Measurements from ENCODE around the gene RMND1. TPM values are rescaled to one million over a fixed set of nuclear protein-coding genes. Genes with fewer than 3 reads are reported as not detected.

Gene RMND1
- total RNA-seq, 1 donor from 2014 or later: 18.7 TPM

- TF ChIP-seq CTCF (IDR thresholded peaks at IDR 0.05; ENCODE audit: unreplicated experiment): no peak
- no peak overlapping the region for H3K27ac Mint-ChIP-seq (ENCODE audit: unreplicated experiment)
- peaks cover 4% of the 10 kb centered on the region for H3K27me3 Mint-ChIP-seq (ENCODE audit: unreplicated experiment)
- no peaks in the 10 kb centered on the region for H3K9me3 Mint-ChIP-seq (ENCODE audit: unreplicated experiment)
- DNase-seq (ENCODE audit: low spot score): no peak
- H3K4me1 Mint-ChIP-seq (ENCODE audit: unreplicated experiment): peaks cover 2% of the 10 kb centered on the region
- peaks cover 12% of the 10 kb centered on the region for H3K36me3 Mint-ChIP-seq (ENCODE audit: low read depth, unreplicated experiment)
- no peak overlapping the region for H3K4me3 Mint-ChIP-seq (ENCODE audit: unreplicated experiment)
These were observed 48.0 kb downstream of the RMND1 start for GRCh38 chr6:151403919-151404308.

DNA sequence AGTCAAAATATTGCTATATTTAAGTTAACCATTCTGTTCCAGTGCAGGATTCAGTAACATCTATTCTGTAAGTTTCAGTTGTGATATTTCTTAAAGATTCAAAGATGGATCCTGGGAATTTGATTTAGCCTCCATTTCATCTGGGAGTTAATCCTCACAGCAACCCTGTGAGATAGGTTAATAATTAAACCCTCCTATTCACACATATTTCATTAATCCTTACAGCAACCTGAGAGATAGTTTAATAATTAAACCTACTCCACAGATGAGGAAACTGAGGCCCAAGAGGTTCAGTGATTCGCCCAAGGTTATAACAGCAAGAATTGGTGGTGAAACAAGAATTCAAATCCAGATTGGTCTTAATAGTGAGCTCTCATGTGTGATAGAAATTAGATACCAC, 49.7 kb downstream of the RMND1 start:
- no peak overlapping the region for H3K4me3 Mint-ChIP-seq (ENCODE audit: unreplicated experiment)
- H3K27ac Mint-ChIP-seq (ENCODE audit: unreplicated experiment): no peak overlapping the region
- H3K9me3 Mint-ChIP-seq (ENCODE audit: unreplicated experiment): no peaks in the 10 kb centered on the region
- H3K4me1 Mint-ChIP-seq (ENCODE audit: unreplicated experiment): peaks cover 1% of the 10 kb centered on the region
- DNase-seq (ENCODE audit: low spot score): no peak
- H3K27me3 Mint-ChIP-seq (ENCODE audit: unreplicated experiment): peaks cover 2% of the 10 kb centered on the region
- H3K36me3 Mint-ChIP-seq (ENCODE audit: low read depth, unreplicated experiment): peaks cover 13% of the 10 kb centered on the region
- TF ChIP-seq CTCF (IDR thresholded peaks at IDR 0.05; ENCODE audit: unreplicated experiment): no peak

- DNase-seq (ENCODE audit: low spot score): no peak
- Mint-ChIP-seq H3K27ac (ENCODE audit: unreplicated experiment) (no peak overlapping the region), H3K9me3 (ENCODE audit: unreplicated experiment) (no peaks in the 10 kb centered on the region), H3K27me3 (ENCODE audit: unreplicated experiment) (peaks cover 5% of the 10 kb centered on the region), H3K36me3 (ENCODE audit: low read depth, unreplicated experiment) (peaks cover 13% of the 10 kb centered on the region), H3K4me3 (ENCODE audit: unreplicated experiment) (no peak overlapping the region), H3K4me1 (ENCODE audit: unreplicated experiment) (no peaks in the 10 kb centered on the region)
- no peak for TF ChIP-seq CTCF (IDR thresholded peaks at IDR 0.05; ENCODE audit: unreplicated experiment)
These were observed 51.5 kb downstream of the RMND1 start for GRCh38 chr6:151400473-151400872.

GRCh38 chr6:151399679-151400078, 52.2 kb downstream of the RMND1 start:
- H3K36me3 Mint-ChIP-seq (ENCODE audit: low read depth, unreplicated experiment): peaks cover 13% of the 10 kb centered on the region
- peaks cover 8% of the 10 kb centered on the region for H3K27me3 Mint-ChIP-seq (ENCODE audit: unreplicated experiment)
- no peak overlapping the region for H3K4me3 Mint-ChIP-seq (ENCODE audit: unreplicated experiment)
- H3K27ac Mint-ChIP-seq (ENCODE audit: unreplicated experiment): peak overlapping the region; percentile 77
- H3K4me1 Mint-ChIP-seq (ENCODE audit: unreplicated experiment): peaks cover 3% of the 10 kb centered on the region
- DNase-seq (ENCODE audit: low spot score): no peak
- no peak for TF ChIP-seq CTCF (IDR thresholded peaks at IDR 0.05; ENCODE audit: unreplicated experiment)
- no peaks in the 10 kb centered on the region for H3K9me3 Mint-ChIP-seq (ENCODE audit: unreplicated experiment)

GRCh38 chr6:151393410-151393809, 58.5 kb downstream of the RMND1 start:
- H3K36me3 Mint-ChIP-seq (ENCODE audit: low read depth, unreplicated experiment): peaks cover 21% of the 10 kb centered on the region
- no peak overlapping the region for H3K27ac Mint-ChIP-seq (ENCODE audit: unreplicated experiment)
- peaks cover 30% of the 10 kb centered on the region for H3K4me1 Mint-ChIP-seq (ENCODE audit: unreplicated experiment)
- no peak for DNase-seq (ENCODE audit: low spot score)
- TF ChIP-seq CTCF (IDR thresholded peaks at IDR 0.05; ENCODE audit: unreplicated experiment): no peak
- H3K4me3 Mint-ChIP-seq (ENCODE audit: unreplicated experiment): peak overlapping the region; percentile 94
- no peaks in the 10 kb centered on the region for H3K9me3 Mint-ChIP-seq (ENCODE audit: unreplicated experiment)
- H3K27me3 Mint-ChIP-seq (ENCODE audit: unreplicated experiment): peaks cover 21% of the 10 kb centered on the region
